Measurements from ENCODE around the gene C2orf72.
"Not testable (repeated sequence)": the region's sequence is repeated elsewhere in the genome, so short reads cannot be mapped to it uniquely, and the experiment has no call there.

Gene C2orf72

GRCh38 chr2:231037202-231037730, at the start of gene C2orf72:
Gene C2orf72 (plus strand): TSS chr2:231037523. CDS start chr2:231037566, 43 bp downstream.
- no peak for DNase-seq (ENCODE audit: low read depth in 2 of 2, low spot score in 1 of 2)

GRCh38 chr2:230989731-230990130, 47.6 kb upstream of the C2orf72 start:
- no peak for DNase-seq (ENCODE audit: low read depth in 2 of 2, low spot score in 1 of 2)

- DNase-seq (ENCODE audit: low read depth in 2 of 2, low spot score in 1 of 2): no peak
Observed at GRCh38 chr2:230990131-230990898, 47.0 kb upstream of the C2orf72 start.

GRCh38 chr2:230990899-230991150, 46.5 kb upstream of the C2orf72 start:
- no peak for DNase-seq (ENCODE audit: low read depth in 2 of 2, low spot score in 1 of 2)

GRCh38 chr2:230991598-230991997, 45.7 kb upstream of the C2orf72 start:
- no peak for DNase-seq (ENCODE audit: low read depth in 2 of 2, low spot score in 1 of 2)

GRCh38 chr2:230995821-230996220, 41.5 kb upstream of the C2orf72 start, which contains the start of gene SPATA3:
Gene SPATA3 (plus strand): TSS chr2:230996121. CDS start chr2:230996234, 113 bp downstream.
- no peak for DNase-seq (ENCODE audit: low read depth in 2 of 2, low spot score in 1 of 2)

- DNase-seq (ENCODE audit: low read depth in 2 of 2, low spot score in 1 of 2): no peak
Observed at GRCh38 chr2:230996661-230997060, 40.7 kb upstream of the C2orf72 start.

- no peak for DNase-seq (ENCODE audit: low read depth in 2 of 2, low spot score in 1 of 2)
Observed at GRCh38 chr2:230998882-230999281, 38.4 kb upstream of the C2orf72 start.

- no peak for DNase-seq (ENCODE audit: low read depth in 2 of 2, low spot score in 1 of 2)
Observed at GRCh38 chr2:230999477-230999876, 37.8 kb upstream of the C2orf72 start.

GRCh38 chr2:231000211-231000904, 37.0 kb upstream of the C2orf72 start:
- no peak for DNase-seq (ENCODE audit: low read depth in 2 of 2, low spot score in 1 of 2)

- DNase-seq (ENCODE audit: low read depth in 2 of 2, low spot score in 1 of 2): no peak
Observed at GRCh38 chr2:231001036-231001435, 36.3 kb upstream of the C2orf72 start.

- DNase-seq (ENCODE audit: low read depth in 2 of 2, low spot score in 1 of 2): no peak
Observed at GRCh38 chr2:231001921-231002320, 35.4 kb upstream of the C2orf72 start.

GRCh38 chr2:231002641-231003040, 34.7 kb upstream of the C2orf72 start:
- no peak for DNase-seq (ENCODE audit: low read depth in 2 of 2, low spot score in 1 of 2)

GRCh38 chr2:231003186-231003585, 34.1 kb upstream of the C2orf72 start:
- DNase-seq (ENCODE audit: low read depth in 2 of 2, low spot score in 1 of 2): no peak

GRCh38 chr2:231004930-231005329, 32.4 kb upstream of the C2orf72 start:
- DNase-seq (ENCODE audit: low read depth in 2 of 2, low spot score in 1 of 2): not testable (repeated sequence)

- no peak for DNase-seq (ENCODE audit: low read depth in 2 of 2, low spot score in 1 of 2)
Observed at GRCh38 chr2:231007286-231008098, 29.8 kb upstream of the C2orf72 start.

GRCh38 chr2:231008131-231008530, 29.2 kb upstream of the C2orf72 start:
- DNase-seq (ENCODE audit: low read depth in 2 of 2, low spot score in 1 of 2): no peak

GRCh38 chr2:231009236-231009919, 27.9 kb upstream of the C2orf72 start:
- no peak for DNase-seq (ENCODE audit: low read depth in 2 of 2, low spot score in 1 of 2)

GRCh38 chr2:231010201-231010730, 27.1 kb upstream of the C2orf72 start:
- no peak for DNase-seq (ENCODE audit: low read depth in 2 of 2, low spot score in 1 of 2)

GRCh38 chr2:231011526-231011925, 25.8 kb upstream of the C2orf72 start:
- no peak for DNase-seq (ENCODE audit: low read depth in 2 of 2, low spot score in 1 of 2)

GRCh38 chr2:231012463-231012862, 24.9 kb upstream of the C2orf72 start:
- DNase-seq (ENCODE audit: low read depth in 2 of 2, low spot score in 1 of 2): no peak

All from stimulated activated CD8-positive, alpha-beta memory T cell treated with anti-CD3 and anti-CD28 coated beads, Interleukin-4, amount 100 ng/mL, for 1 hour (primary cell).